HepG2 (cell line): ENCODE results near the gene C22orf15. TPM values are rescaled to one million over a fixed set of nuclear protein-coding genes. Genes with fewer than 3 reads are reported as not detected.
A peak's percentile ranks its signal among the peaks of the same experiment; 100 is the strongest.

Experiments
- ADNP ChIP-seq: sonication (generic); formaldehyde crosslinking; IDR thresholded peaks from 2 replicates; pipeline ENCODE4 v1.4.0; 2020; ENCODE audit warnings: missing genetic modification reagents
- BRCA1 ChIP-seq: sonication (generic); formaldehyde crosslinking; IDR thresholded peaks from 2 replicates; pipeline ENCODE4 v1.4.0; 2020; ENCODE audit warnings: missing genetic modification reagents
- FOXO4 ChIP-seq: sonication (generic); formaldehyde crosslinking; conservative IDR thresholded peaks from 2 replicates; pipeline ENCODE4 v1.8.1; 2023; ENCODE audit warnings: missing genetic modification reagents
- GPN1 ChIP-seq: sonication (generic); formaldehyde crosslinking; IDR thresholded peaks from 2 replicates; pipeline ENCODE4 v1.5.1; 2020; ENCODE audit warnings: missing genetic modification reagents, borderline replicate concordance
- GRHL1 ChIP-seq: sonication (generic); formaldehyde crosslinking; conservative IDR thresholded peaks from 2 replicates; pipeline ENCODE4 v1.8.0; 2022; ENCODE audit warnings: missing genetic modification reagents
- KDM6A ChIP-seq: IDR thresholded peaks from 2 replicates; pipeline ENCODE4 v1.6.1; 2016; ENCODE audit warnings: low read depth
- NPAS2 ChIP-seq: sonication (generic); formaldehyde crosslinking; IDR thresholded peaks from 2 replicates; pipeline ENCODE4 v1.8.0; 2022; ENCODE audit warnings: mild to moderate bottlenecking, missing genetic modification reagents, borderline replicate concordance
- NRL ChIP-seq: sonication (generic); formaldehyde crosslinking; IDR thresholded peaks from 2 replicates; pipeline ENCODE4 v1.5.0; 2020; ENCODE audit warnings: missing genetic modification reagents, mild to moderate bottlenecking, moderate library complexity, borderline replicate concordance
- PRDM15 ChIP-seq: sonication (generic); formaldehyde crosslinking; IDR thresholded peaks from 2 replicates; pipeline ENCODE4 v1.4.0; 2020; ENCODE audit warnings: missing genetic modification reagents
- RFX5 ChIP-seq: IDR thresholded peaks from 2 replicates; pipeline ENCODE4 v1.6.1; 2011; ENCODE audit warnings: low read depth, low read length, improper control_type of control experiment
- SIX1 ChIP-seq: sonication (generic); formaldehyde crosslinking; IDR thresholded peaks from 2 replicates; pipeline ENCODE4 v1.4.0; 2020; ENCODE audit warnings: missing genetic modification reagents, borderline replicate concordance
- U2AF2 ChIP-seq: fragments of 200-400 bp; formaldehyde crosslinking; IDR thresholded peaks from 2 replicates; pipeline ENCODE4 v1.6.1; 2017; ENCODE audit warnings: low read depth, mild to moderate bottlenecking, low read length
- ZBTB25 ChIP-seq: IDR thresholded peaks from 2 replicates; pipeline ENCODE4 v1.6.1; 2018; ENCODE audit warnings: missing genetic modification reagents
- ZBTB4 ChIP-seq: sonication (generic); formaldehyde crosslinking; IDR thresholded peaks from 2 replicates; pipeline ENCODE4 v1.4.0; 2020; ENCODE audit warnings: missing genetic modification reagents, mild to moderate bottlenecking, borderline replicate concordance
- ZFX ChIP-seq: sonication (generic); formaldehyde crosslinking; IDR thresholded peaks from 2 replicates; pipeline ENCODE4 v1.4.0; 2020; ENCODE audit warnings: mild to moderate bottlenecking, low read depth, missing genetic modification reagents, moderate library complexity
- ZNF143 ChIP-seq: sonication (generic); formaldehyde crosslinking; IDR thresholded peaks from 2 replicates; pipeline ENCODE4 v1.4.0; 2020; ENCODE audit warnings: missing genetic modification reagents
- ZNF331 ChIP-seq: sonication (generic); formaldehyde crosslinking; IDR thresholded peaks from 2 replicates; pipeline ENCODE4 v1.4.0; 2020; ENCODE audit warnings: missing genetic modification reagents
- ZNF616 ChIP-seq: sonication (generic); formaldehyde crosslinking; IDR thresholded peaks from 2 replicates; pipeline ENCODE4 v1.5.0; 2020; ENCODE audit warnings: low read depth, mild to moderate bottlenecking, missing genetic modification reagents
- ZNF788 ChIP-seq: sonication (generic); formaldehyde crosslinking; IDR thresholded peaks from 2 replicates; pipeline ENCODE4 v1.5.0; 2020; ENCODE audit warnings: mild to moderate bottlenecking, missing genetic modification reagents, borderline replicate concordance
- polyA plus RNA-seq, 8 experiments: library from polyadenylated mRNA; depleted of rRNA in 3 of 8; stranded (reverse) in 7 of 8; unstranded in 1 of 8; fragments of >200 nt; fragmentation: Illumina TruSeq in 4 of 8; extraction: Trizol in 4 of 8; gene quantifications; 2 replicates each; pipeline versions ENCODE4 v1.2.1 to v1.2.3, GENCODE V29; 2011 to 2016; ENCODE audit warnings: low read depth in 4 of 8, missing spikeins in 1 of 8, mixed read lengths in 1 of 8; ENCODE audit not compliant: insufficient read depth in 1 of 8
- total RNA-seq, 5 experiments: library from RNA; depleted of rRNA; stranded (reverse); fragments of >200 nt; fragmentation: Illumina TruSeq; extraction: Trizol; gene quantifications; 2 replicates each; pipeline ENCODE4 v1.2.3, GENCODE V29; 2016; ENCODE audit warnings: low read depth in 1 of 5

C22orf15 gene
- total and polyA plus RNA-seq, 2 of the 13 experiments (the other 11 are each of a cell fraction or from before 2014, with no cell fraction given), result not detected

GRCh38 chr22:23784215-23784732, 21.5 kb downstream of the C22orf15 start (continued):
- TF ChIP-seq ZBTB25 (peak; percentile 57; the same call in 1 of the 2 replicates), NPAS2 (CRISPR knock-in tag) (no peak), NRL (CRISPR knock-in tag) (no peak), ZNF331 (CRISPR knock-in tag) (peak; percentile 57; the same call in 1 of the 2 replicates), SIX1 (CRISPR knock-in tag) (no peak), RFX5 (no peak), KDM6A (CRISPR knock-in tag) (peak; percentile 63; the same call in 1 of the 2 replicates), GRHL1 (CRISPR knock-in tag) (no peak), ZBTB4 (CRISPR knock-in tag) (no peak), BRCA1 (no peak), ZFX (CRISPR knock-in tag) (peak; percentile 65), GPN1 (no peak), ZNF788 (CRISPR knock-in tag) (peak; percentile 57; the same call in 1 of the 2 replicates), ZNF616 (CRISPR knock-in tag) (no peak), ADNP (CRISPR knock-in tag) (no peak), PRDM15 (CRISPR knock-in tag) (no peak), U2AF2 (no peak), FOXO4 (CRISPR knock-in tag) (no peak), ZNF143 (CRISPR knock-in tag) (no peak)
